Measurements from ENCODE around the gene CSAG3. TPM values are rescaled to one million over a fixed set of nuclear protein-coding genes. Genes with fewer than 3 reads are reported as not detected.

CSAG3 gene
- total and polyA plus RNA-seq, 10 of the 15 experiments (the other 5 are each of a cell fraction or from before 2014, with no cell fraction given), result 0.14 to 1.2 (median 0.40) TPM; not detected in 3

DNA sequence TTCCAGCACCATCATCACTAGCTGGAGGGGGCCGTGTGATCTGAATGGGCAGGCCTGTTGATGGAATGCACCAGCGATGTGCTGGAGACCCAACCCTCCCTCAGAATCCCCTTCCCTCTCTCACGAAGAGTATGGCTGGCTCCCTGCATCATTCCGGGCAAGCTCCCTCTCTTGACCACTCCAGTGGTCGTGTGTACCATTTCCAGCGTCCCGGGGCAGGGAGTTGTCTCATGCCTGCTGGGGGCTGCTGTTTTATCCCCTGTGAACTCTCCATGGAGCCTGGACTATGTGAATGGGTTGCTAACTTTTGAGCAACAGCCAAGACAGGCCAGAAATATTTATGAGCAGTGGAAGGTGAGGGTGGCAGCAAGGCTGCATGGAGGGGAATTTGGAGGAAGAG, 33.6 kb upstream of the CSAG3 start (continued):
- TF ChIP-seq, protein P1, sequence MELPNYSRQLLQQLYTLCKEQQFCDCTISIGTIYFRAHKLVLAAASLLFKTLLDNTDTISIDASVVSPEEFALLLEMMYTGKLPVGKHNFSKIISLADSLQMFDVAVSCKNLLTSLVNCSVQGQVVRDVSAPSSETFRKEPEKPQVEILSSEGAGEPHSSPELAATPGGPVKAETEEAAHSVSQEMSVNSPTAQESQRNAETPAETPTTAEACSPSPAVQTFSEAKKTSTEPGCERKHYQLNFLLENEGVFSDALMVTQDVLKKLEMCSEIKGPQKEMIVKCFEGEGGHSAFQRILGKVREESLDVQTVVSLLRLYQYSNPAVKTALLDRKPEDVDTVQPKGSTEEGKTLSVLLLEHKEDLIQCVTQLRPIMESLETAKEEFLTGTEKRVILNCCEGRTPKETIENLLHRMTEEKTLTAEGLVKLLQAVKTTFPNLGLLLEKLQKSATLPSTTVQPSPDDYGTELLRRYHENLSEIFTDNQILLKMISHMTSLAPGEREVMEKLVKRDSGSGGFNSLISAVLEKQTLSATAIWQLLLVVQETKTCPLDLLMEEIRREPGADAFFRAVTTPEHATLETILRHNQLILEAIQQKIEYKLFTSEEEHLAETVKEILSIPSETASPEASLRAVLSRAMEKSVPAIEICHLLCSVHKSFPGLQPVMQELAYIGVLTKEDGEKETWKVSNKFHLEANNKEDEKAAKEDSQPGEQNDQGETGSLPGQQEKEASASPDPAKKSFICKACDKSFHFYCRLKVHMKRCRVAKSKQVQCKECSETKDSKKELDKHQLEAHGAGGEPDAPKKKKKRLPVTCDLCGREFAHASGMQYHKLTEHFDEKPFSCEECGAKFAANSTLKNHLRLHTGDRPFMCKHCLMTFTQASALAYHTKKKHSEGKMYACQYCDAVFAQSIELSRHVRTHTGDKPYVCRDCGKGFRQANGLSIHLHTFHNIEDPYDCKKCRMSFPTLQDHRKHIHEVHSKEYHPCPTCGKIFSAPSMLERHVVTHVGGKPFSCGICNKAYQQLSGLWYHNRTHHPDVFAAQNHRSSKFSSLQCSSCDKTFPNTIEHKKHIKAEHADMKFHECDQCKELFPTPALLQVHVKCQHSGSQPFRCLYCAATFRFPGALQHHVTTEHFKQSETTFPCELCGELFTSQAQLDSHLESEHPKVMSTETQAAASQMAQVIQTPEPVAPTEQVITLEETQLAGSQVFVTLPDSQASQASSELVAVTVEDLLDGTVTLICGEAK (IDR thresholded peaks at IDR 0.05; ENCODE audit: borderline replicate concordance), result no peak
- no peak for TF ChIP-seq TAF1 (IDR thresholded peaks at IDR 0.05; ENCODE audit: borderline replicate concordance, low read depth, low read length)

GRCh38 chrX:152733261-152733975, 25.6 kb upstream of the CSAG3 start, which contains the start of the genes CSAG1 and MAGEA12:
CSAG1 (minus strand) TSS chrX:152733721; CDS start chrX:152732460, 1,261 bp downstream.
MAGEA12 (plus strand) TSS chrX:152733757; CDS start chrX:152736162, 2,405 bp downstream.
- ChIA-PET POLR2A (no interaction called here), SMC1A (ENCODE audit: uncharacterized antibody, unreplicated experiment) (no interaction called here), CTCF (no interaction called here), RAD21 (ENCODE audit: unreplicated experiment) (no interaction called here)
- FAIRE-seq (no peak), ATAC-seq (no peak), DNase-seq (ENCODE audit: low read depth, low spot score) (no peak)
- H2AFZ ChIP-seq (ENCODE audit: control insufficient read depth, low read depth, low read length), result no peak within 1 kb of the TSS
- no peaks in the 10 kb centered on the region for H3K27me3 ChIP-seq (replicated peaks in 1 of 2; ENCODE audit: control insufficient read depth in 2 of 2, insufficient read depth in 2 of 2, low read length in 1 of 2)
- H3K9ac ChIP-seq (ENCODE audit: control insufficient read depth, insufficient read depth, low read length), result no peak within 1 kb of the TSS
- WGBS (ENCODE audit: insufficient coverage, insufficient replicate concordance, low lambda C conversion rate, missing lambda C conversion rate), result 62% methylated on average over 16 of the region's 21 CpGs
- in situ Hi-C loops (cut with MboI) (no loop called here), intact Hi-C loops (cut with micrococcal nuclease; ENCODE audit: unreplicated experiment) (no loop called here)
- TF ChIP-seq CREB1 (IDR thresholded peaks at IDR 0.05; ENCODE audit: low read depth), result no peak
- TF ChIP-seq RAD51 (IDR thresholded peaks at IDR 0.05), result no peak
- TF ChIP-seq NFYB (IDR thresholded peaks at IDR 0.05; ENCODE audit: insufficient read depth, low read depth, low read length), result no peak
- no peak for TF ChIP-seq CREM (IDR thresholded peaks at IDR 0.05; ENCODE audit: low read depth)
- TF ChIP-seq POLR2AphosphoS5 (IDR thresholded peaks at IDR 0.05; ENCODE audit: low read length), result no peak
- no peak for TF ChIP-seq RCOR1 (conservative IDR thresholded peaks at IDR 0.05; ENCODE audit: low read depth, low read length)
- TF ChIP-seq PAX8 (IDR thresholded peaks at IDR 0.05), result no peak
- TF ChIP-seq, protein P2, sequence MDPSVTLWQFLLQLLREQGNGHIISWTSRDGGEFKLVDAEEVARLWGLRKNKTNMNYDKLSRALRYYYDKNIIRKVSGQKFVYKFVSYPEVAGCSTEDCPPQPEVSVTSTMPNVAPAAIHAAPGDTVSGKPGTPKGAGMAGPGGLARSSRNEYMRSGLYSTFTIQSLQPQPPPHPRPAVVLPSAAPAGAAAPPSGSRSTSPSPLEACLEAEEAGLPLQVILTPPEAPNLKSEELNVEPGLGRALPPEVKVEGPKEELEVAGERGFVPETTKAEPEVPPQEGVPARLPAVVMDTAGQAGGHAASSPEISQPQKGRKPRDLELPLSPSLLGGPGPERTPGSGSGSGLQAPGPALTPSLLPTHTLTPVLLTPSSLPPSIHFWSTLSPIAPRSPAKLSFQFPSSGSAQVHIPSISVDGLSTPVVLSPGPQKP (IDR thresholded peaks at IDR 0.05; ENCODE audit: low read depth, low read length), result no peak
- H3K36me3 ChIP-seq (ENCODE audit: control insufficient read depth in 2 of 2, insufficient read depth in 2 of 2, low read length in 1 of 2), result no peaks in the 10 kb centered on the region
- no peak within 1 kb of the TSS for H3K4me2 ChIP-seq (ENCODE audit: control insufficient read depth, insufficient read depth)
- H3K9me3 ChIP-seq (replicated peaks; ENCODE audit: control insufficient read depth, insufficient read depth, low read length), result no peaks in the 10 kb centered on the region
- no TSS peak for BruUV-seq (replicated peaks)
- no peaks in the 10 kb centered on the region for H3K4me1 ChIP-seq (ENCODE audit: control insufficient read depth, insufficient read depth, low read length)
- no peaks in the 10 kb centered on the region for H3K79me2 ChIP-seq (ENCODE audit: control insufficient read depth, insufficient read depth, low read length)
- H3K27ac ChIP-seq (ENCODE audit: control insufficient read depth, insufficient read depth), result no peak within 1 kb of the TSS
- H3K4me3 ChIP-seq, result no peak within 1 kb of the TSS
- H4K20me1 ChIP-seq (ENCODE audit: control insufficient read depth, insufficient read depth), result no peaks in the 10 kb centered on the region
